ENCODE measurements around the gene OPRM1. TPM values are rescaled to one million over a fixed set of nuclear protein-coding genes. Genes with fewer than 3 reads are reported as not detected.

Gene OPRM1
- total RNA-seq, 1 donor from 2014 or later, result not detected

DNA sequence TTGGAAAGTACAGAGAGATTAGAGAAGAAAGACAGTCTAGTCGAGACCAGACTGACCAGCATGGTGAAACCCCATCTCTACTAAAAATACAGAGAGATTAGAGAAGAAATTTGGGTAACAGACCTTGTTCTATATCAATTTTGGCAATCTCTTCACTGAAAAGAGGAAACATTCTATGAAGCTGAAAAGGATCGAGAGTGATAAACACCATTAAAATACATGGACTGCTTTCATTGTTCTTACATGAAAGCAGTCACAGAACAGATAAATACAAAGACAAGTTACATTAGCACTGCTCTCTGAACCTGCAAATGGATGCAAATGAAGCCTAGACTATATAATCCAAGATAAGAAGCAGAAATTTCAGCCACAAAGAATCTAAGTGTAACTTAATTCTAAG lies 8.4 kb upstream of the OPRM1 start:
- H3K4me1 ChIP-seq (ENCODE audit: control insufficient read depth in 3 of 3, insufficient read depth in 3 of 3, low read length in 3 of 3), result no peaks in the 10 kb centered on the region
- no peak overlapping the region for H3K27ac ChIP-seq (ENCODE audit: low read depth, low read length)
- no peaks in the 10 kb centered on the region for H3K36me3 ChIP-seq (ENCODE audit: control insufficient read depth in 3 of 3, insufficient read depth in 3 of 3, low read length in 3 of 3)
- no peaks in the 10 kb centered on the region for H3K27me3 ChIP-seq (ENCODE audit: control insufficient read depth in 3 of 3, insufficient read depth in 3 of 3, low read length in 3 of 3)
- no peak overlapping the region for H3K9ac ChIP-seq (ENCODE audit: low read depth in 1 of 3, low read length in 3 of 3)
- no peaks in the 10 kb centered on the region for H3K9me3 ChIP-seq (ENCODE audit: control insufficient read depth in 3 of 3, low read length in 3 of 3)
- H3K4me3 ChIP-seq (ENCODE audit: low read length in 3 of 3), result no peak overlapping the region

DNA sequence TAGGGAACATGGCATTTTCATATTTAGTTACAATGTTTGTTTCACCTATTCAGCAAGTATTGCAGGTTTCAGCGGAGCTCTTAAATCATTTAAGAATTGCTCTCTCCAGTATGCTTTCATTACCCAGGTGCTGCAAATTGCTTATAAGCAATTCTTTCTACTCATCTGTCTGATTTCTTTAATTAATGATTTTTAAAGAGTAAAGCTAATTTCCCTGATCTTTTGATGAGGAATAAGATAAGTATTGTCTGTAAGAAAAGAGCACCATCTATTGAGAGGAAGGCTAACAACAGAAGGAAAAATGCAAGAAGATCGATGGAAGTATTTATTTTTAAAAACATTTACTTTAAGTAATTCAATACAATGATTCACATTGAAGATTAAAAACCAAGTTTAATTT lies 2.0 kb downstream of the OPRM1 start:
- no peaks in the 10 kb centered on the region for H3K4me1 ChIP-seq (ENCODE audit: control insufficient read depth in 3 of 3, insufficient read depth in 3 of 3, low read length in 3 of 3)
- H3K27ac ChIP-seq (ENCODE audit: low read depth, low read length), result no peak overlapping the region
- H3K9me3 ChIP-seq (ENCODE audit: control insufficient read depth in 3 of 3, low read length in 3 of 3), result no peaks in the 10 kb centered on the region
- H3K4me3 ChIP-seq (ENCODE audit: low read length in 3 of 3), result no peak overlapping the region
- H3K27me3 ChIP-seq (ENCODE audit: control insufficient read depth in 3 of 3, insufficient read depth in 3 of 3, low read length in 3 of 3), result peaks cover 5 to 11% (median 9%) of the 10 kb centered on the region in 3 donors
- no peaks in the 10 kb centered on the region for H3K36me3 ChIP-seq (ENCODE audit: control insufficient read depth in 3 of 3, insufficient read depth in 3 of 3, low read length in 3 of 3)
- H3K9ac ChIP-seq (ENCODE audit: low read depth in 1 of 3, low read length in 3 of 3), result no peak overlapping the region

- Histone ChIP-seq H3K9ac (ENCODE audit: low read depth in 1 of 3, low read length in 3 of 3) (no peak overlapping the region), H3K36me3 (ENCODE audit: control insufficient read depth in 3 of 3, insufficient read depth in 3 of 3, low read length in 3 of 3) (no peaks in the 10 kb centered on the region), H3K27me3 (ENCODE audit: control insufficient read depth in 3 of 3, insufficient read depth in 3 of 3, low read length in 3 of 3) (no peaks in the 10 kb centered on the region), H3K4me3 (ENCODE audit: low read length in 3 of 3) (no peak overlapping the region), H3K4me1 (ENCODE audit: control insufficient read depth in 3 of 3, insufficient read depth in 3 of 3, low read length in 3 of 3) (no peaks in the 10 kb centered on the region), H3K27ac (ENCODE audit: low read depth, low read length) (no peak overlapping the region), H3K9me3 (ENCODE audit: control insufficient read depth in 3 of 3, low read length in 3 of 3) (no peaks in the 10 kb centered on the region)
Measured at GRCh38 chr6:154053141-154053540, 14.1 kb downstream of the OPRM1 start.

GRCh38 chr6:154056536-154056935 lies 17.5 kb downstream of the OPRM1 start:
- H3K9ac ChIP-seq (ENCODE audit: low read depth in 1 of 3, low read length in 3 of 3), result no peak overlapping the region
- no peak overlapping the region for H3K4me3 ChIP-seq (ENCODE audit: low read length in 3 of 3)

GRCh38 chr6:154057098-154057497 lies 18.1 kb downstream of the OPRM1 start:
- Histone ChIP-seq H3K27me3 (ENCODE audit: control insufficient read depth in 3 of 3, insufficient read depth in 3 of 3, low read length in 3 of 3) (no peaks in the 10 kb centered on the region), H3K9me3 (ENCODE audit: control insufficient read depth in 3 of 3, low read length in 3 of 3) (no peaks in the 10 kb centered on the region), H3K9ac (ENCODE audit: low read depth in 1 of 3, low read length in 3 of 3) (no peak overlapping the region), H3K4me1 (ENCODE audit: control insufficient read depth in 3 of 3, insufficient read depth in 3 of 3, low read length in 3 of 3) (no peaks in the 10 kb centered on the region), H3K27ac (ENCODE audit: low read depth, low read length) (no peak overlapping the region), H3K4me3 (ENCODE audit: low read length in 3 of 3) (no peak overlapping the region), H3K36me3 (ENCODE audit: control insufficient read depth in 3 of 3, insufficient read depth in 3 of 3, low read length in 3 of 3) (no peaks in the 10 kb centered on the region)

More at GRCh38 chr6:154056536-154056935, 17.5 kb downstream of the OPRM1 start:
- Histone ChIP-seq H3K4me1 (ENCODE audit: control insufficient read depth in 3 of 3, insufficient read depth in 3 of 3, low read length in 3 of 3) (no peaks in the 10 kb centered on the region), H3K9me3 (ENCODE audit: control insufficient read depth in 3 of 3, low read length in 3 of 3) (no peaks in the 10 kb centered on the region), H3K27me3 (ENCODE audit: control insufficient read depth in 3 of 3, insufficient read depth in 3 of 3, low read length in 3 of 3) (no peaks in the 10 kb centered on the region), H3K36me3 (ENCODE audit: control insufficient read depth in 3 of 3, insufficient read depth in 3 of 3, low read length in 3 of 3) (no peaks in the 10 kb centered on the region), H3K27ac (ENCODE audit: low read depth, low read length) (no peak overlapping the region)

DNA sequence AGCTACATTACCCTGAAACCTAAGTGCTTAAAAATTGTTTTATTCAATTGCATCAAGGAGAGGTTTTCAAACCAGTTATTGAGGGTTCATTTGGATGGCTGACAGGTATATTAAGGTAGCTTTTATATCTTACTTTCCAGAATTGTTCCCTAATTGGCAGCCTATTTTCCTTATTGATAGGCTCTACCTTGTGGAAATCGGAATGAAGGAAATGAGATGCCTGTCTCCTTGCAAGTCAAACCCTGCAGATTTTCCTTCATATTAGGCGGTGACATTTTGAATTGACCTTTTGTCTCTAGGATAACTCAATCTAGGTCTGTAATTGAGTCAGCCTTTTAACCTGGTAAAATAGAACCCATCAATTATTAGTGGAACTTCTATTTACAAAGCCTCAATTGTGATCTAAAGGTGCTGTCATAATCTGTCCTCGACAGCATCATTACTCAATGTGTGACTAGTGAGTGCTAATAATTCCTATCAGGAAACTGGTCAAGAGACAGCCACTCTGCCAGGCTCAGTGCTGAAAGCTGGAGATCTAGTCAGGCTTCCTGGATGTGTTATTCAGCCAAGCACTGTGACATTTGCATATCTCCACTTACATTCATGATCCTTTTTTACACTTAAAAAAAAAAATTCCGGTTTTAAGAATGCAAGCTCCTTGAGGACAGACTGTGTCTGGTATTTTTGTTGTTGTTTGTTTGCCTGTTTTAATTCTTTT lies 20.1 kb downstream of the OPRM1 start:
- Histone ChIP-seq H3K9ac (ENCODE audit: low read depth in 1 of 3, low read length in 3 of 3) (no peak overlapping the region), H3K4me3 (ENCODE audit: low read length in 3 of 3) (no peak overlapping the region), H3K27me3 (ENCODE audit: control insufficient read depth in 3 of 3, insufficient read depth in 3 of 3, low read length in 3 of 3) (no peaks in the 10 kb centered on the region), H3K9me3 (ENCODE audit: control insufficient read depth in 3 of 3, low read length in 3 of 3) (no peaks in the 10 kb centered on the region), H3K4me1 (ENCODE audit: control insufficient read depth in 3 of 3, insufficient read depth in 3 of 3, low read length in 3 of 3) (no peaks in the 10 kb centered on the region), H3K36me3 (ENCODE audit: control insufficient read depth in 3 of 3, insufficient read depth in 3 of 3, low read length in 3 of 3) (no peaks in the 10 kb centered on the region), H3K27ac (ENCODE audit: low read depth, low read length) (no peak overlapping the region)

GRCh38 chr6:154060076-154060475 lies 21.0 kb downstream of the OPRM1 start:
- no peak overlapping the region for H3K9ac ChIP-seq (ENCODE audit: low read depth in 1 of 3, low read length in 3 of 3)

GRCh38 chr6:154070041-154070440 lies 31.0 kb downstream of the OPRM1 start:
- no peaks in the 10 kb centered on the region for H3K27me3 ChIP-seq (ENCODE audit: control insufficient read depth in 3 of 3, insufficient read depth in 3 of 3, low read length in 3 of 3)
- no peaks in the 10 kb centered on the region for H3K4me1 ChIP-seq (ENCODE audit: control insufficient read depth in 3 of 3, insufficient read depth in 3 of 3, low read length in 3 of 3)
- H3K27ac ChIP-seq (ENCODE audit: low read depth, low read length), result no peak overlapping the region
- no peak overlapping the region for H3K4me3 ChIP-seq (ENCODE audit: low read length in 3 of 3)
- H3K36me3 ChIP-seq (ENCODE audit: control insufficient read depth in 3 of 3, insufficient read depth in 3 of 3, low read length in 3 of 3), result no peaks in the 10 kb centered on the region
- no peak overlapping the region for H3K9ac ChIP-seq (ENCODE audit: low read depth in 1 of 3, low read length in 3 of 3)
- H3K9me3 ChIP-seq (ENCODE audit: control insufficient read depth in 3 of 3, low read length in 3 of 3), result peaks cover 0 to 3% (median 0%) of the 10 kb centered on the region in 3 donors

More at GRCh38 chr6:154060076-154060475, 21.0 kb downstream of the OPRM1 start:
- no peaks in the 10 kb centered on the region for H3K4me1 ChIP-seq (ENCODE audit: control insufficient read depth in 3 of 3, insufficient read depth in 3 of 3, low read length in 3 of 3)
- H3K36me3 ChIP-seq (ENCODE audit: control insufficient read depth in 3 of 3, insufficient read depth in 3 of 3, low read length in 3 of 3), result no peaks in the 10 kb centered on the region
- H3K4me3 ChIP-seq (ENCODE audit: low read length in 3 of 3), result no peak overlapping the region
- no peaks in the 10 kb centered on the region for H3K9me3 ChIP-seq (ENCODE audit: control insufficient read depth in 3 of 3, low read length in 3 of 3)
- H3K27ac ChIP-seq (ENCODE audit: low read depth, low read length), result no peak overlapping the region
- no peaks in the 10 kb centered on the region for H3K27me3 ChIP-seq (ENCODE audit: control insufficient read depth in 3 of 3, insufficient read depth in 3 of 3, low read length in 3 of 3)

GRCh38 chr6:154070657-154071056 lies 31.6 kb downstream of the OPRM1 start:
- Histone ChIP-seq H3K4me1 (ENCODE audit: control insufficient read depth in 3 of 3, insufficient read depth in 3 of 3, low read length in 3 of 3) (no peaks in the 10 kb centered on the region), H3K9me3 (ENCODE audit: control insufficient read depth in 3 of 3, low read length in 3 of 3) (peaks cover 0 to 3% (median 0%) of the 10 kb centered on the region in 3 donors), H3K9ac (ENCODE audit: low read depth in 1 of 3, low read length in 3 of 3) (no peak overlapping the region), H3K27me3 (ENCODE audit: control insufficient read depth in 3 of 3, insufficient read depth in 3 of 3, low read length in 3 of 3) (no peaks in the 10 kb centered on the region), H3K27ac (ENCODE audit: low read depth, low read length) (no peak overlapping the region), H3K4me3 (ENCODE audit: low read length in 3 of 3) (no peak overlapping the region), H3K36me3 (ENCODE audit: control insufficient read depth in 3 of 3, insufficient read depth in 3 of 3, low read length in 3 of 3) (no peaks in the 10 kb centered on the region)

GRCh38 chr6:154071236-154071635 lies 32.2 kb downstream of the OPRM1 start:
- H3K27ac ChIP-seq (ENCODE audit: low read depth, low read length), result no peak overlapping the region
- H3K9me3 ChIP-seq (ENCODE audit: control insufficient read depth in 3 of 3, low read length in 3 of 3), result peaks cover 0 to 3% (median 0%) of the 10 kb centered on the region in 3 donors
- H3K9ac ChIP-seq (ENCODE audit: low read depth in 1 of 3, low read length in 3 of 3), result no peak overlapping the region
- H3K4me3 ChIP-seq (ENCODE audit: low read length in 3 of 3), result no peak overlapping the region
- no peaks in the 10 kb centered on the region for H3K36me3 ChIP-seq (ENCODE audit: control insufficient read depth in 3 of 3, insufficient read depth in 3 of 3, low read length in 3 of 3)
- H3K27me3 ChIP-seq (ENCODE audit: control insufficient read depth in 3 of 3, insufficient read depth in 3 of 3, low read length in 3 of 3), result no peaks in the 10 kb centered on the region
- H3K4me1 ChIP-seq (ENCODE audit: control insufficient read depth in 3 of 3, insufficient read depth in 3 of 3, low read length in 3 of 3), result no peaks in the 10 kb centered on the region

Measured in skeletal muscle tissue (tissue), 4 donors.